Posterior vena cava (tissue), 2 donors: ENCODE measurements around the gene MPV17. TPM values are rescaled to one million over a fixed set of nuclear protein-coding genes. Genes with fewer than 3 reads are reported as not detected.

ENCODE experiments used
- total RNA-seq, 2 donors: library from RNA; stranded (reverse); fragmentation: NEBNext Ultra II Directional; extraction: Animal tissue kit (Norgen Biotek cat#: 25700); gene quantifications; one replicate each; pipeline ENCODE4 v1.2.1, GENCODE V29; 2021
- donor health status: DM: yes; HTN: yes; CAD: no.
- donor health status: DM: yes; HTN: yes; CAD: no.

The MPV17 gene
- total RNA-seq, 2 donors from 2014 or later: 59.3 to 69.0 TPM

Other genes starting within 250 kb of the MPV17 start
- gene EMILIN1, start 244.5 kb downstream of the MPV17 start, total RNA-seq: 100 to 1,000 TPM; 178 to 323 TPM
- gene KHK, start 236.3 kb downstream of the MPV17 start, total RNA-seq: 1 to 10 TPM; 5.7 to 7.8 TPM
- 10 to 100 TPM; 25.8 to 27.8 TPM for gene CGREF1, start 204.0 kb downstream of the MPV17 start, total RNA-seq
- gene ABHD1, start 199.3 kb downstream of the MPV17 start, total RNA-seq: under 1 TPM; 0.37 to 0.48 TPM
- gene PREB, start 188.5 kb downstream of the MPV17 start, total RNA-seq: 10 to 100 TPM; 90.7 to 92.3 TPM
- gene PRR30, start 183.7 kb downstream of the MPV17 start, total RNA-seq: not detected
- 10 to 100 TPM in 1 of 2 donors, 1 to 10 TPM in 1; 5.0 to 10.7 TPM for gene TCF23, start 174.1 kb downstream of the MPV17 start, total RNA-seq
- 100 to 1,000 TPM in 1 of 2 donors, 10 to 100 TPM in 1; 76.1 to 116 TPM for gene ATRAID, start 111.1 kb downstream of the MPV17 start, total RNA-seq
- gene SLC5A6, start 110.8 kb downstream of the MPV17 start, total RNA-seq: 10 to 100 TPM; 15.3 to 16.8 TPM
- 10 to 100 TPM; 20.1 to 27.4 TPM for gene CAD, start 105.7 kb downstream of the MPV17 start, total RNA-seq
- 1 to 10 TPM in 1 of 2 donors, under 1 TPM in 1; 0.24 to 1.4 TPM for gene SLC30A3, start 60.0 kb downstream of the MPV17 start, total RNA-seq
- 1 to 10 TPM in 1 of 2 donors, under 1 TPM in 1; 0.19 to 1.0 TPM for gene DNAJC5G, start 47.7 kb downstream of the MPV17 start, total RNA-seq
- gene TRIM54, start 40.7 kb downstream of the MPV17 start, total RNA-seq: under 1 TPM; 0.32 to 0.52 TPM
- 1 to 10 TPM in 1 of 2 donors, under 1 TPM in 1; 0.95 to 1.2 TPM for gene UCN, start 14.7 kb downstream of the MPV17 start, total RNA-seq
- gene GTF3C2, start 33.7 kb upstream of the MPV17 start, total RNA-seq: 10 to 100 TPM; 36.9 to 41.3 TPM
- 10 to 100 TPM; 30.1 to 36.2 TPM for gene EIF2B4, start 47.2 kb upstream of the MPV17 start, total RNA-seq
- 10 to 100 TPM; 76.4 to 85.3 TPM for gene SNX17, start 47.5 kb upstream of the MPV17 start, total RNA-seq
- gene ZNF513, start 57.6 kb upstream of the MPV17 start, total RNA-seq: 10 to 100 TPM; 15.6 to 15.7 TPM
- gene PPM1G, start 86.5 kb upstream of the MPV17 start, total RNA-seq: 10 to 100 TPM; 38.8 to 41.6 TPM
- gene NRBP1, start 105.5 kb upstream of the MPV17 start, total RNA-seq: 10 to 100 TPM; 72.9 to 88.1 TPM
- 1 to 10 TPM in 1 of 2 donors, under 1 TPM in 1; 0.46 to 1.4 TPM for gene KRTCAP3, start 119.3 kb upstream of the MPV17 start, total RNA-seq
- gene IFT172, start 166.6 kb upstream of the MPV17 start, total RNA-seq: 10 to 100 TPM; 15.8 to 23.4 TPM
- gene FNDC4, start 172.1 kb upstream of the MPV17 start, total RNA-seq: 10 to 100 TPM; 11.7 to 22.1 TPM
- gene GCKR, start 173.7 kb upstream of the MPV17 start, total RNA-seq: 1 to 10 TPM in 1 of 2 donors, under 1 TPM in 1; 0.65 to 2.9 TPM